ENCODE results near the gene ESRRB.

DNA sequence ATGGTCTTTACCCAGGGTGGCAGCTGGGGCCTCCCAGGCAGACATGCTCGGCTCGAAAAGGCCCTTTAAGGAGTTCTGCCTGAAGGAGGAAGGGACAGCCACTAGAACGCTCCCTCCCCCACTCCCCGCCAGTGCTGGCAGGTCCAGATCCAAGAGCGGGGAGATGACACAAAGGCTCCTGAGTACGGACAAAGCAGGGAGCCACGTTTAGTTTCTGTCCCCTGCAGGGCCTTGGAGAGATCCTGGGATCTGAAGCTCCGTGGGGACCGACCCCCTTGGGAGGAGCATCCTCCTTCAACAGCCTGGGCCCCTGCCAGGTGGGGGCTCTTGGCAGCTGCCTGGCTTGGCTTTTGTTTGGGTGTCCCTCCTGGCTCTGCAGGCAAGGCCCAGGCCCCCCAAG is 89.7 kb downstream of the ESRRB start:
- TF ChIP-seq CSDC2 (CRISPR knock-in tag; IDR thresholded peaks at IDR 0.05) (no peak), ARNTL (CRISPR knock-in tag; IDR thresholded peaks at IDR 0.05; ENCODE audit: borderline replicate concordance, low read depth) (no peak), TCF4 (CRISPR knock-in tag; IDR thresholded peaks at IDR 0.05; ENCODE audit: borderline replicate concordance) (no peak), OSR1 (CRISPR knock-in tag; IDR thresholded peaks at IDR 0.05) (no peak), RARB (CRISPR knock-in tag; IDR thresholded peaks at IDR 0.05) (no peak), ZFP30 (CRISPR knock-in tag; IDR thresholded peaks at IDR 0.05) (no peak), PPARA (CRISPR knock-in tag; IDR thresholded peaks at IDR 0.05; ENCODE audit: borderline replicate concordance) (no peak), GLIS3 (CRISPR knock-in tag; IDR thresholded peaks at IDR 0.05) (no peak), ZC3H10 (CRISPR knock-in tag; IDR thresholded peaks at IDR 0.05) (no peak)
- TF ChIP-seq, protein P1, sequence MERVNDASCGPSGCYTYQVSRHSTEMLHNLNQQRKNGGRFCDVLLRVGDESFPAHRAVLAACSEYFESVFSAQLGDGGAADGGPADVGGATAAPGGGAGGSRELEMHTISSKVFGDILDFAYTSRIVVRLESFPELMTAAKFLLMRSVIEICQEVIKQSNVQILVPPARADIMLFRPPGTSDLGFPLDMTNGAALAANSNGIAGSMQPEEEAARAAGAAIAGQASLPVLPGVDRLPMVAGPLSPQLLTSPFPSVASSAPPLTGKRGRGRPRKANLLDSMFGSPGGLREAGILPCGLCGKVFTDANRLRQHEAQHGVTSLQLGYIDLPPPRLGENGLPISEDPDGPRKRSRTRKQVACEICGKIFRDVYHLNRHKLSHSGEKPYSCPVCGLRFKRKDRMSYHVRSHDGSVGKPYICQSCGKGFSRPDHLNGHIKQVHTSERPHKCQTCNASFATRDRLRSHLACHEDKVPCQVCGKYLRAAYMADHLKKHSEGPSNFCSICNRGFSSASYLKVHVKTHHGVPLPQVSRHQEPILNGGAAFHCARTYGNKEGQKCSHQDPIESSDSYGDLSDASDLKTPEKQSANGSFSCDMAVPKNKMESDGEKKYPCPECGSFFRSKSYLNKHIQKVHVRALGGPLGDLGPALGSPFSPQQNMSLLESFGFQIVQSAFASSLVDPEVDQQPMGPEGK (CRISPR knock-in tag; IDR thresholded peaks at IDR 0.05; ENCODE audit: borderline replicate concordance): no peak
- TF ChIP-seq, protein P2, sequence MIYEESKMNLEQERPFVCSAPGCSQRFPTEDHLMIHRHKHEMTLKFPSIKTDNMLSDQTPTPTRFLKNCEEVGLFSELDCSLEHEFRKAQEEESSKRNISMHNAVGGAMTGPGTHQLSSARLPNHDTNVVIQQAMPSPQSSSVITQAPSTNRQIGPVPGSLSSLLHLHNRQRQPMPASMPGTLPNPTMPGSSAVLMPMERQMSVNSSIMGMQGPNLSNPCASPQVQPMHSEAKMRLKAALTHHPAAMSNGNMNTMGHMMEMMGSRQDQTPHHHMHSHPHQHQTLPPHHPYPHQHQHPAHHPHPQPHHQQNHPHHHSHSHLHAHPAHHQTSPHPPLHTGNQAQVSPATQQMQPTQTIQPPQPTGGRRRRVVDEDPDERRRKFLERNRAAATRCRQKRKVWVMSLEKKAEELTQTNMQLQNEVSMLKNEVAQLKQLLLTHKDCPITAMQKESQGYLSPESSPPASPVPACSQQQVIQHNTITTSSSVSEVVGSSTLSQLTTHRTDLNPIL (CRISPR knock-in tag; IDR thresholded peaks at IDR 0.05; ENCODE audit: low read depth): no peak
- TF ChIP-seq, protein P3, sequence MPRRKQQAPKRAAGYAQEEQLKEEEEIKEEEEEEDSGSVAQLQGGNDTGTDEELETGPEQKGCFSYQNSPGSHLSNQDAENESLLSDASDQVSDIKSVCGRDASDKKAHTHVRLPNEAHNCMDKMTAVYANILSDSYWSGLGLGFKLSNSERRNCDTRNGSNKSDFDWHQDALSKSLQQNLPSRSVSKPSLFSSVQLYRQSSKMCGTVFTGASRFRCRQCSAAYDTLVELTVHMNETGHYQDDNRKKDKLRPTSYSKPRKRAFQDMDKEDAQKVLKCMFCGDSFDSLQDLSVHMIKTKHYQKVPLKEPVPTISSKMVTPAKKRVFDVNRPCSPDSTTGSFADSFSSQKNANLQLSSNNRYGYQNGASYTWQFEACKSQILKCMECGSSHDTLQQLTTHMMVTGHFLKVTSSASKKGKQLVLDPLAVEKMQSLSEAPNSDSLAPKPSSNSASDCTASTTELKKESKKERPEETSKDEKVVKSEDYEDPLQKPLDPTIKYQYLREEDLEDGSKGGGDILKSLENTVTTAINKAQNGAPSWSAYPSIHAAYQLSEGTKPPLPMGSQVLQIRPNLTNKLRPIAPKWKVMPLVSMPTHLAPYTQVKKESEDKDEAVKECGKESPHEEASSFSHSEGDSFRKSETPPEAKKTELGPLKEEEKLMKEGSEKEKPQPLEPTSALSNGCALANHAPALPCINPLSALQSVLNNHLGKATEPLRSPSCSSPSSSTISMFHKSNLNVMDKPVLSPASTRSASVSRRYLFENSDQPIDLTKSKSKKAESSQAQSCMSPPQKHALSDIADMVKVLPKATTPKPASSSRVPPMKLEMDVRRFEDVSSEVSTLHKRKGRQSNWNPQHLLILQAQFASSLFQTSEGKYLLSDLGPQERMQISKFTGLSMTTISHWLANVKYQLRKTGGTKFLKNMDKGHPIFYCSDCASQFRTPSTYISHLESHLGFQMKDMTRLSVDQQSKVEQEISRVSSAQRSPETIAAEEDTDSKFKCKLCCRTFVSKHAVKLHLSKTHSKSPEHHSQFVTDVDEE (CRISPR knock-in tag; IDR thresholded peaks at IDR 0.05): no peak
